SK-N-SH (cell line): Measurements from ENCODE around the gene RASA3. TPM values are rescaled to one million over a fixed set of nuclear protein-coding genes. Genes with fewer than 3 reads are reported as not detected.

Experiments used
- CTCF ChIA-PET: fragments of 300-600, 350-600 bp; formaldehyde crosslinking; extraction: SDS; loops from one replicate; lab custom pipeline; 2021; lab: Yijun Ruan, JAX
- POLR2A ChIA-PET: fragments of 350-600 bp; sonication (Branson Sonifier 250); formaldehyde crosslinking; extraction: SDS; loops from one replicate; lab custom pipeline; 2020; ENCODE audit warnings: antibody characterized with exemption, inconsistent platforms; lab: Yijun Ruan, JAX
- DNase-seq: peaks from one replicate; pipeline ENCODE4 v3.0.0; 2012
- H2AFZ ChIP-seq: fragments of 200-600 bp; sonication (generic); 2 replicates; pipeline ENCODE4 v1.8.1; 2016; ENCODE audit warnings: antibody characterized with exemption, mild to moderate bottlenecking, low read depth
- H3F3A ChIP-seq: fragments of 200-600 bp; sonication (generic); replicated peaks from 2 replicates; pipeline ENCODE3; 2016; ENCODE audit warnings: antibody characterized with exemption, mild to moderate bottlenecking; ENCODE audit not compliant: insufficient read depth
- H3K27ac ChIP-seq, 2 experiments: fragments of 200-500 bp in 1 of 2; fragments of 200-600 bp in 1 of 2; sonication (Bioruptor generic) in 1 of 2; sonication (generic), shearing (Covaris generic) in 1 of 2; 2 replicates each; pipeline versions ENCODE4 v1.5.1 to v1.6.1; 2014 to 2016; ENCODE audit warnings: low read depth in 2 of 2, inconsistent platforms in 1 of 2, low read length in 1 of 2, mild to moderate bottlenecking in 1 of 2, mixed read lengths in 1 of 2
- H3K27me3 ChIP-seq: fragments of 200-600 bp; sonication (generic), shearing (Covaris generic); 2 replicates; pipeline ENCODE4 v1.6.1; 2016; ENCODE audit warnings: mixed run types; ENCODE audit not compliant: insufficient read depth
- H3K36me3 ChIP-seq, 2 experiments: fragments of 200-500 bp in 1 of 2; fragments of 200-600 bp in 1 of 2; sonication (Bioruptor generic) in 1 of 2; sonication (generic) in 1 of 2; replicated peaks in 1 of 2; 2 replicates each; pipeline versions ENCODE3 to v1.5.1; 2014 to 2016; ENCODE audit warnings: low read length in 1 of 2, mild to moderate bottlenecking in 1 of 2; ENCODE audit not compliant: insufficient read depth in 2 of 2, control insufficient read depth in 1 of 2
- H3K4me1 ChIP-seq, 2 experiments: fragments of 200-500 bp in 1 of 2; fragments of 200-600 bp in 1 of 2; sonication (Bioruptor generic) in 1 of 2; sonication (generic), shearing (Covaris generic) in 1 of 2; 2 replicates each; pipeline versions ENCODE4 v1.5.1 to v1.6.1; 2014 to 2016; ENCODE audit warnings: low read depth in 1 of 2, low read length in 1 of 2, mixed run types in 1 of 2; ENCODE audit not compliant: insufficient read depth in 2 of 2, control insufficient read depth in 1 of 2
- H3K4me2 ChIP-seq: fragments of 200-600 bp; sonication (generic), shearing (Covaris generic); 2 replicates; pipeline ENCODE4 v1.6.1; 2017; ENCODE audit warnings: mixed run types
- H3K4me3 ChIP-seq, 2 experiments: fragments of 200-500 bp in 1 of 2; fragments of 200-600 bp in 1 of 2; sonication (Bioruptor generic) in 1 of 2; sonication (generic), shearing (Covaris generic) in 1 of 2; 2 replicates each; pipeline versions ENCODE4 v1.5.1 to v1.8.1; 2014 to 2016; ENCODE audit warnings: low read depth in 2 of 2, inconsistent platforms in 1 of 2, low read length in 1 of 2, mild to moderate bottlenecking in 1 of 2, mixed read lengths in 1 of 2, moderate library complexity in 1 of 2
- H3K79me2 ChIP-seq: fragments of 200-600 bp; sonication (generic); 2 replicates; pipeline ENCODE4 v1.8.1; 2017; ENCODE audit warnings: mild to moderate bottlenecking; ENCODE audit not compliant: insufficient read depth
- H3K9ac ChIP-seq: fragments of 200-600 bp; sonication (generic); 2 replicates; pipeline ENCODE4 v1.6.1; 2017; ENCODE audit warnings: mixed run types
- H3K9me2 ChIP-seq: fragments of 200-600 bp; sonication (generic); 2 replicates; pipeline ENCODE4 v1.6.1; 2017; ENCODE audit warnings: mixed run types
- H3K9me3 ChIP-seq: fragments of 200-600 bp; sonication (generic); 2 replicates; pipeline ENCODE4 v1.6.1; 2017; ENCODE audit warnings: mixed run types, mild to moderate bottlenecking, moderate library complexity
- H4K20me1 ChIP-seq: fragments of 200-600 bp; sonication (generic); 2 replicates; pipeline ENCODE4 v1.6.1; 2017; ENCODE audit warnings: mild to moderate bottlenecking, mixed run types; ENCODE audit not compliant: insufficient read depth
- FOSL2 ChIP-seq: IDR thresholded peaks from 2 replicates; pipeline ENCODE4 v1.4.0; 2012; ENCODE audit warnings: low read depth, mild to moderate bottlenecking, moderate library complexity, borderline replicate concordance
- MAX ChIP-seq: IDR thresholded peaks from 2 replicates; pipeline ENCODE4 v1.4.0; 2012; ENCODE audit warnings: low read depth
- MEF2A ChIP-seq: IDR thresholded peaks from 2 replicates; pipeline ENCODE4 v1.4.0; 2012; ENCODE audit warnings: low read depth, borderline replicate concordance
- MXI1 ChIP-seq: IDR thresholded peaks from 2 replicates; pipeline ENCODE4 v1.6.1; 2012; ENCODE audit warnings: mild to moderate bottlenecking, low read depth, low read length, improper control_type of control experiment
- REST ChIP-seq: IDR thresholded peaks from 2 replicates; pipeline ENCODE4 v1.6.1; 2012; ENCODE audit warnings: mild to moderate bottlenecking, low read depth, low read length, moderate library complexity
- SMC3 ChIP-seq: IDR thresholded peaks from 2 replicates; pipeline ENCODE4 v1.6.1; 2012; ENCODE audit warnings: low read depth, low read length, improper control_type of control experiment
- TAF1 ChIP-seq: IDR thresholded peaks from 2 replicates; pipeline ENCODE4 v1.6.1; 2012; ENCODE audit warnings: low read depth, mild to moderate bottlenecking, low read length, moderate library complexity, borderline replicate concordance
- TEAD4 ChIP-seq: IDR thresholded peaks from 2 replicates; pipeline ENCODE4 v1.4.0; 2012; ENCODE audit warnings: mild to moderate bottlenecking, borderline replicate concordance; ENCODE audit not compliant: insufficient read depth
- ZBTB33 ChIP-seq: IDR thresholded peaks from 2 replicates; pipeline ENCODE4 v1.4.0; 2012; ENCODE audit warnings: low read depth, borderline replicate concordance
- WGBS: methylation state at CpG from one replicate; pipeline ENCODE4 v1.1.6; 2017; ENCODE audit warnings: low lambda C conversion rate; 5-methylcytosine and 5-hydroxymethylcytosine counted together
- polyA plus RNA-seq, 3 experiments: library from polyadenylated mRNA; depleted of rRNA; stranded (reverse); fragments of >200 nt; gene quantifications; 2 replicates each; pipeline ENCODE4 v1.2.3, GENCODE V29; 2012
- TF ChIP-seq, protein P1 (sequence below): IDR thresholded peaks from 2 replicates; pipeline ENCODE4 v1.4.0; 2012; ENCODE audit warnings: low read depth, borderline replicate concordance

RASA3 gene
- polyA plus RNA-seq, 1 of the 3 experiments (the other 2 are of a cell fraction) = 25.1 TPM

DNA sequence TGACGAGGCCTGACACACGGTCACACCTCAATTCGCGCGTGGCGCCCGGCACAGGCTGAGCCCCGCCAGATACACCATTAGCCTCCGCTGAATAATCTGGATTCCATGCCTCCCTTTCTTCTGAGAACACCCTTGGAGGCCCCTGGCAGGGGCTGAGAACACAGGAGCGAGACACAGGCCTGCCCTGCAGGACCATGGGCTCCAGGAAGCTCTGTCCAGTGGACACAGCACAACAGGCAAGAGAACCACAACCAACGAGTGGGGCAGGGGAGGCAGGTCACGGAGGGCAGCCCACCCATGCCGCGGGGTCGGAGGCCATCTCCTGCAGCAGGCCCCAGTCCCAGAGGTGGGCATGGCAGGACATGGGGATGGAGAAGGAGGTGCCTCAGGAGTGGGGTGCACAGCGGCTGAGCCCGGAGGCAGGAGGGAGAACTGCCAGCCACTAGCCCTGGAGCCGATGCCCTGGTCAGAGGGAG is 82.8 kb downstream of the RASA3 start:
- Histone ChIP-seq H3K9ac (no peak overlapping the region), H3K36me3 (peaks cover 9 to 17% of the 10 kb centered on the region in 2 experiments), H3K4me3 (no peak overlapping the region), H3K4me1 (peaks cover 0 to 10% of the 10 kb centered on the region in 2 experiments; a peak in 2 of 4 replicates), H4K20me1 (peaks cover 13% of the 10 kb centered on the region), H3F3A (peaks cover 8% of the 10 kb centered on the region), H3K9me2 (no peaks in the 10 kb centered on the region), H3K9me3 (no peaks in the 10 kb centered on the region), H3K4me2 (no peak overlapping the region), H3K79me2 (peaks cover 86% of the 10 kb centered on the region), H2AFZ (no peak overlapping the region), H3K27me3 (no peaks in the 10 kb centered on the region), H3K27ac (no peak overlapping the region)
- DNase-seq = no peak
- ChIA-PET CTCF (no interaction called here), POLR2A (no interaction called here)
- 98% methylated on average over 18 of the region's 18 CpGs for WGBS
- no peak for TF ChIP-seq REST
- TF ChIP-seq SMC3 = no peak
- no peak for TF ChIP-seq ZBTB33
- TF ChIP-seq, protein P1, sequence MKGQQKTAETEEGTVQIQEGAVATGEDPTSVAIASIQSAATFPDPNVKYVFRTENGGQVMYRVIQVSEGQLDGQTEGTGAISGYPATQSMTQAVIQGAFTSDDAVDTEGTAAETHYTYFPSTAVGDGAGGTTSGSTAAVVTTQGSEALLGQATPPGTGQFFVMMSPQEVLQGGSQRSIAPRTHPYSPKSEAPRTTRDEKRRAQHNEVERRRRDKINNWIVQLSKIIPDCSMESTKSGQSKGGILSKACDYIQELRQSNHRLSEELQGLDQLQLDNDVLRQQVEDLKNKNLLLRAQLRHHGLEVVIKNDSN = no peak
- TF ChIP-seq FOSL2 = no peak
- TF ChIP-seq MEF2A = no peak
- TF ChIP-seq MAX = no peak
- TF ChIP-seq TAF1 = no peak
- TF ChIP-seq TEAD4 = no peak
- TF ChIP-seq MXI1 = no peak
